Middle frontal gyrus (tissue), 1 donor: Measurements from ENCODE around the gene UNK.
"Not testable (repeated sequence)": the region's sequence is repeated elsewhere in the genome, so short reads cannot be mapped to it uniquely, and the experiment has no call there.

Experiments used
- DNase-seq: peaks from one replicate; pipeline ENCODE4 v3.0.0-alpha.2; 2015; ENCODE audit warnings: low spot score; ENCODE audit errors: extremely low spot score

The UNK gene

DNA sequence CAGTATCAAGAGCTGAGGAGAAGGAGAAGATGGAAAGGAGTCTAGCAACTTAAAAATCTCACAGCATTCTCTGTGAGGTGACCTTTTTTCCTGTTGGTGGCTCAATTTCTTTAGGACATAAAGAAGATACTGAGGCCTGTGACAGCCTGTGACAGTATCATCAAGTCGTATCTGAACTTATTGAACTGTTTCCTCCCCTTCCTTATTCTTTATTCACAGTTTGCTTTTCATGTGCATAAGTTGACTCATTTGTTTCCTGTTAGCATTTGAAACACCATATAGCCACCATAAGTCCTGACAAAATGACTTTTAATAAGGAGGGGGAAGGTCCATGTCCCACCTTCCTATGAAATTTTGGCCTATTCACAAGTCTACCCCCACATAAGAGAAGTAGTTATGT is 8.9 kb downstream of the UNK start:
- DNase-seq: no peak

- DNase-seq: no peak
Measured at GRCh38 chr17:75795820-75796607, 11.4 kb downstream of the UNK start.

- no peak for DNase-seq
Measured at GRCh38 chr17:75799402-75799801, 14.8 kb downstream of the UNK start.

DNA sequence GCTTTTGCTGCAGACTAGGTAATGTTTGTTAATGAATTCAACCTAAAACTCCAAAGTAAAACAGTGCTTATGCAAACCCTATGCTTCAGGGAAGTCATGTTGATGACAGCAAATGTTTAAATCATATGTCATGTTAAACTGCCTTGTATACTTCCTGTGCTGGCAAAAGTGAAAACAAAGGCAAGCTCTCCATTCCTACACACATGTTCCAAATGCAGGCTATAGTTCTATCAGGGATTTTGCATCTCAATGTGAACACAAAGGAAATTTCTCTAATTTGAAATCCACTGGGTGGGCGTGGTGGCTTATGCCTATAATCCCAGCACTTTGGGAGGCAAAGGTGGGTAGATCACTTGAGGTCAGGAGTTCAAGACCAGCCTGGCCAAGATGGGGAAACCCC is 19.3 kb downstream of the UNK start:
- no peak for DNase-seq

DNA sequence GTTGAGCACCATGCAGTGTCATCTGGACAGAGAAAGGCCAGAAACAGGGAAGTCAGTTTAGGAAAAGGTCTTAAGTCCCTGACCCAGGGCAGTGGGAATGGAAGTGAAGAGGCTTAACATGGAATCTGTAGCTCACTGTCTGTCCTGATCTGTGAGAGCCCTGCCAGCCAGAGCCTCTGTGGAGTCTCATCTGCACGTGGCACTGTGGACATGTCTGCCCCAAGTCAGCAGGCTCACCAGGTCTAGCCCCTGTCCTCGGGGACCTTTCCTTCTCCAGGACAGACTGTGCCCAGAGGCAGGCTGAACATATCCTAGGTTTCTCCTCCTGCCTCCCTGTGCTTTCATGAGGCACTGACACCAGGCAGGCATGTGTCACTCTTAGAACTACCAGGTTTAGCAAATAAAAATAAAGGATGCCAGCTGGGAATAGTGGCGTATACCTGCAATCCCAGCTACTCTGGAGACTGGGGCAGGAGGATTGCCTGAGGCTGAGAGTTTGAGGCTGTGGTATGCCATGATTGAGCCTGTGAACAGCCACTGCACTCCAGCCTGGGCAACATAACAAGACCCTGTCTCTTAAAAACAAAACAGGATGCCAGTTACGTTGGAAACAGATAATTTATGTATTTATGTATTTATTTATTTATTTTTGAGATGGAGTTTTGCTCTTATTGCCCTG is 22.4 kb downstream of the UNK start:
- no peak for DNase-seq

- DNase-seq: no peak
Measured at GRCh38 chr17:75807861-75808260, 23.3 kb downstream of the UNK start.

GRCh38 chr17:75808549-75808904 is 23.9 kb downstream of the UNK start:
- no peak for DNase-seq

- no peak for DNase-seq
Measured at GRCh38 chr17:75808905-75809621, 24.5 kb downstream of the UNK start.

GRCh38 chr17:75809631-75810111 is 25.1 kb downstream of the UNK start:
- DNase-seq: no peak

DNA sequence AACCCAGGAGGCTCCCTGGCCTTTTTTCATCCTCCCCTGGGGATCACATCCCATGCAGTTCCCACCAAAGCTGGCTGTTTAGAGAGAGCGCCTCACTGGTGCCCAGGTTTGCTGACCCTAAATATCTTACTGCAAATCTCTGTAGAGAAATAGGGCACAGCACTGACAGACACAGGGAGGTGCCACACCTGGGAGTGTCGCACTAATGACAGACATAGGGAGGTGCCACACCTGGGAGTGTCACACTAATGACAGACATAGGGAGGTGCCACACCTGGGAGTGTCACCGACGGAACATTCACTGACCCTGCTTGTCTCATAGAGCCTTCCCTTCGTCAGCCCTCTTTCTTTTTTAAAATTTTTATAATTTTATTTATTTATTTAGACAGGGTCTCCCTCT is 25.6 kb downstream of the UNK start:
- no peak for DNase-seq

- DNase-seq: not testable (repeated sequence)
Measured at GRCh38 chr17:75810756-75811155, 26.1 kb downstream of the UNK start.

- no peak for DNase-seq
Measured at GRCh38 chr17:75811174-75811573, 26.6 kb downstream of the UNK start.

- DNase-seq: no peak
Measured at GRCh38 chr17:75812096-75813013, 27.7 kb downstream of the UNK start.

- no peak for DNase-seq
Measured at GRCh38 chr17:75813081-75814020, 28.7 kb downstream of the UNK start.

- DNase-seq: no peak
Measured at GRCh38 chr17:75814021-75814395, 29.4 kb downstream of the UNK start.

- DNase-seq: no peak
Measured at GRCh38 chr17:75814900-75815373, 30.3 kb downstream of the UNK start.

DNA sequence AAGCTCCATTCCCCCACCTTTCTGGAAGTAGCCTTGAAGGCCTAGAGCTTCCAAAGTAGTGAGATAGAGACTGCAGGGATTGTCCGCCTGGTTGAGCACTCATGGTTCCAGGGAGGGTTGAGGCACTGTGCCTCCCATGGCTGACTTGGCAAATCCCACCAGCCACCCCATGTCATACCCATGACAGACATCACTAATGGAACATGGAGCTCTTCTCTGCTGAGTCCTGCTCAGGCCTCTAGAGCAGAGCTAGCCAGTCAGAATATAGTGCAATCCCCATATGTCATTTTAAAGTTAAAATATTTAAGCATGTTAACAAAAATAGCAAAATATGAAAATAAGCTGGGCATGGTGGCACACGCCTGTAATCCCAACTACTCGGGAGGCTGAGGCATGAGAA is 30.8 kb downstream of the UNK start:
- no peak for DNase-seq

DNA sequence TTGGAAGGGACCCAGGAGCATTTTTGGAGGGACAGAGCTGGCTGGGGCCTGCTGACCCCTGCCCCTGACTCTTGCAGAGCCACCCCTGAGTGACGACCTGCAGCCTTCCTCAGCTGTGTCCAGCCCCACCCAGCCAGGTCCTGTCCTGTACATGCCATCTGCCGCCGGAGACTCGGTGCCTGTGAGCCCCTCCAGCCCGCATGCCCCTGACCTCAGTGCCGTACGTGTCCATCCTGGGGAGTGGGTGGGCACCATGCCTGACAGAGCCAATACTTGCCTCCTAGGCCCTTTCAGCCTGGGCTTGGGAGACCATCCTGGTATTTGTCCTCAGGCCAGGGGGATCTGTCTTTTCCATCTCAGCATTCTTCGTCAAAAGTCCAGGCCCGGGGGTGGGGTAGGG is 32.1 kb downstream of the UNK start:
- DNase-seq: no peak

- DNase-seq: no peak
Measured at GRCh38 chr17:75817571-75817970, 33.0 kb downstream of the UNK start.

DNA sequence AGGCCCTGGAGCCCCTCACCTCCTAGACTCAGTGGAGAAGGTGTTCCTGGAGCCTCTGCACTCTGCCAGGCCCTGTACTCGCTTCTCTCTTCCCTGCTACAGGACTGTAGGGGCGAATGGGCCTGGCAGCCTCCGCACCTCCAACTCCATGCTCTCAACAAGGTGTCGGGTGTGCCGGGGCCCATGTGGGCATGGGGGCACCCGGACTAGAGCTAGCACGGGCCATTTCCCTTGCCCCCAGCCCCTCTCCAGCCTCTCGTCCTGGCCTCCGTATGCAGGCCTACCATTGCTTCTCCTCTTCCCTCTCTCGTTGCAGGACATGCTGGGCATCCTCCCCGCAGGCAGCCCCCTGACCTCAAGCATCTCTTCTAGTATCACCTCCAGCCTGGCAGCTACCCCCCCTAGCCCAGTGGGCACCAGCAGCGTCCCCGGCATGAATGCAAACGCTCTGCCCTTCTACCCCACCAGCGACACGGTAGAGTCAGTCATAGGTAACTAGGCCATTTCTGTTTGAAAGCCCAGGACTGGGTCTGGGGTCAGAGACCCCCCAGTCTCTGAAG is 33.8 kb downstream of the UNK start:
- DNase-seq: no peak
